ENCODE results near the gene NOX3.

The NOX3 gene

GRCh38 chr6:155455766-155456165, at the start of gene NOX3:
TSS of gene NOX3 (minus strand) at chr6:155455839. CDS start at chr6:155455800, 39 bp downstream.
- no peak within 1 kb of the TSS for H3K4me3 ChIP-seq (replicated peaks; ENCODE audit: low read depth, low read length)
- TF ChIP-seq CTCF (IDR thresholded peaks at IDR 0.05; ENCODE audit: low read length, missing control alignments): no peak
- no peak for DNase-seq (ENCODE audit: low read depth)

- no peak for DNase-seq (ENCODE audit: low read depth)
- H3K4me3 ChIP-seq (replicated peaks; ENCODE audit: low read depth, low read length): no peak overlapping the region
- TF ChIP-seq CTCF (IDR thresholded peaks at IDR 0.05; ENCODE audit: low read length, missing control alignments): no peak
These were observed 49.4 kb upstream of the NOX3 start for GRCh38 chr6:155504848-155505607.

GRCh38 chr6:155502393-155502792, 46.8 kb upstream of the NOX3 start:
- TF ChIP-seq CTCF (IDR thresholded peaks at IDR 0.05; ENCODE audit: low read length, missing control alignments): no peak
- H3K4me3 ChIP-seq (replicated peaks; ENCODE audit: low read depth, low read length): no peak overlapping the region
- DNase-seq (ENCODE audit: low read depth): no peak

GRCh38 chr6:155499574-155499973, 43.9 kb upstream of the NOX3 start:
- no peak for DNase-seq (ENCODE audit: low read depth)
- H3K4me3 ChIP-seq (replicated peaks; ENCODE audit: low read depth, low read length): no peak overlapping the region
- TF ChIP-seq CTCF (IDR thresholded peaks at IDR 0.05; ENCODE audit: low read length, missing control alignments): no peak

- TF ChIP-seq CTCF (IDR thresholded peaks at IDR 0.05; ENCODE audit: low read length, missing control alignments): no peak
- no peak overlapping the region for H3K4me3 ChIP-seq (replicated peaks; ENCODE audit: low read depth, low read length)
- peak; percentile 21 for DNase-seq (ENCODE audit: low read depth)
These were observed 42.7 kb upstream of the NOX3 start for GRCh38 chr6:155498370-155498769.

- no peak overlapping the region for H3K4me3 ChIP-seq (replicated peaks; ENCODE audit: low read depth, low read length)
- DNase-seq (ENCODE audit: low read depth): no peak
- no peak for TF ChIP-seq CTCF (IDR thresholded peaks at IDR 0.05; ENCODE audit: low read length, missing control alignments)
These were observed 41.6 kb upstream of the NOX3 start for GRCh38 chr6:155497273-155497672.

Data from fibroblast of pulmonary artery (primary cell).